ENCODE data around the gene CCDC187.

The CCDC187 gene

DNA sequence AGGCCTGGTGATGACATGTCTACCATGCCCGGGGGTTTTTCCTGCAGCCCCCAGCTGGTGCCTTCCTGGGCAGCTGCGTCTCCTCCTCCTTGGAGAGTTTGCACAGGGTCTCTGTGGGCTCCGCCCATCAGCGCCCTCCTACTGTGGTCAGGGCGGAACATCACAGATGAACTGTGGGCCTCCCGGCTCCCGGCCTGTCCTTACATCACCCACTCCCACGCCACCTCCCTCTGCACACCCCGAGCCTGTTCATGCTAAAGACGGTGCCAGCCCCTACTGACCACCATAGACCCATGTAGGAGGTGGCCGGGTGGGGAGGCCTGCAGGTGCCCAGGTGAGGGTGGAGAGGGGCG is 36.0 kb upstream of the CCDC187 start:
- TF ChIP-seq SIN3A (IDR thresholded peaks at IDR 0.05; ENCODE audit: borderline replicate concordance, insufficient read depth, low read length) (no peak), REST (IDR thresholded peaks at IDR 0.05; ENCODE audit: insufficient read depth in 1 of 2, low read depth in 2 of 2, low read length in 2 of 2) (no peak), TAF1 (IDR thresholded peaks at IDR 0.05; ENCODE audit: borderline replicate concordance, insufficient read depth, low read length) (no peak), POLR2AphosphoS5 (IDR thresholded peaks at IDR 0.05; ENCODE audit: low read depth, low read length) (no peak), FOXP2 (optimal IDR thresholded peaks at IDR 0.05; ENCODE audit: borderline replicate concordance, extremely low read depth, extremely low read length, insufficient read depth) (no peak)

DNA sequence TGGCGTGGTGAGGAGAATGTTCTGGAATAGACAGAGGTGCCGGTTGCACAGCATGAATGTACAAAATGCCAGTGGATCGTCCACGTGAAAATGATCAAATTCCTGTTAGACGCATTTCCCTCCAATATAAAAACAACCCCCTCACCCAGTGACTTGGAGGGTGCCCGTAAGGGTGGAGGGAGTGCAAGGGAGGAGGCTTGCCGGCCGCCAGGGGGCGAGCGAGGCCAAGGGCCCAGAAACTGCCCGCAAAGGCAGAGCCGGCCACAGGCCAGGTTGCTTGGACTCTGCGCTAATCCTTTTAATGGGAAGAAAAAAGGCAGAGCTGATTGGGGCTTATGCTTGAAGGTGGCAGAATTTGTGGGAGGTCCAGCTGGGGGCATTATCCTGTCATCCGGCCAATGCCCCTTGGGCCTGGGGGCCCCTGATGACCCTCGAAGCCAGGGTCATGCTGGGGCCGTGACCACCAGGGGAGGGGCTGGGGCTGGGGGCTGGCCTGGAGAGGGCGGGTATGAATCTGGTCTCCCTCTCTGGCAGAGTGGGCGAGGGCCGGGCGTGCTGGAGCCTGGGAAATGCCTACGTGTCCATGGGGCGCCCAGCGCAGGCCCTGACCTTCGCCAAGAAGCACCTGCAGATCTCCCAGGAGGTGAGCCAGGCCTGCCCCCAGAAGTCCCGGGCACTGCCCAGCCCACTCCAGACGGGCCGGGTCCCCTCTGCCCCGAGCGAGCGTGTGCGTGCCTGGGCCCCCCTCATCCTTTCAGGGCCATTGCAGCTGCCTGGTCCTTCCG is 35.5 kb upstream of the CCDC187 start:
- TF ChIP-seq TAF1 (IDR thresholded peaks at IDR 0.05; ENCODE audit: borderline replicate concordance, insufficient read depth, low read length), result no peak
- no peak for TF ChIP-seq FOXP2 (optimal IDR thresholded peaks at IDR 0.05; ENCODE audit: borderline replicate concordance, extremely low read depth, extremely low read length, insufficient read depth)
- TF ChIP-seq SIN3A (IDR thresholded peaks at IDR 0.05; ENCODE audit: borderline replicate concordance, insufficient read depth, low read length), result no peak
- no peak for TF ChIP-seq REST (IDR thresholded peaks at IDR 0.05; ENCODE audit: insufficient read depth in 1 of 2, low read depth in 2 of 2, low read length in 2 of 2)
- TF ChIP-seq POLR2AphosphoS5 (IDR thresholded peaks at IDR 0.05; ENCODE audit: low read depth, low read length), result no peak

- no peak for TF ChIP-seq SIN3A (IDR thresholded peaks at IDR 0.05; ENCODE audit: borderline replicate concordance, insufficient read depth, low read length)
- no peak for TF ChIP-seq REST (IDR thresholded peaks at IDR 0.05; ENCODE audit: insufficient read depth in 1 of 2, low read depth in 2 of 2, low read length in 2 of 2)
- TF ChIP-seq POLR2AphosphoS5 (IDR thresholded peaks at IDR 0.05; ENCODE audit: low read depth, low read length), result no peak
- TF ChIP-seq TAF1 (IDR thresholded peaks at IDR 0.05; ENCODE audit: borderline replicate concordance, insufficient read depth, low read length), result no peak
- TF ChIP-seq FOXP2 (optimal IDR thresholded peaks at IDR 0.05; ENCODE audit: borderline replicate concordance, extremely low read depth, extremely low read length, insufficient read depth), result no peak
These were observed 34.6 kb upstream of the CCDC187 start for GRCh38 chr9:136338511-136338910.

- TF ChIP-seq TAF1 (IDR thresholded peaks at IDR 0.05; ENCODE audit: borderline replicate concordance, insufficient read depth, low read length) (no peak), FOXP2 (optimal IDR thresholded peaks at IDR 0.05; ENCODE audit: borderline replicate concordance, extremely low read depth, extremely low read length, insufficient read depth) (no peak), SIN3A (IDR thresholded peaks at IDR 0.05; ENCODE audit: borderline replicate concordance, insufficient read depth, low read length) (no peak), REST (IDR thresholded peaks at IDR 0.05; ENCODE audit: insufficient read depth in 1 of 2, low read depth in 2 of 2, low read length in 2 of 2) (no peak), POLR2AphosphoS5 (IDR thresholded peaks at IDR 0.05; ENCODE audit: low read depth, low read length) (no peak)
These were observed 33.8 kb upstream of the CCDC187 start for GRCh38 chr9:136337416-136338395.

All from PFSK-1 (cell line).